H7 (cell line): ENCODE results near the gene NR3C2. TPM values are rescaled to one million over a fixed set of nuclear protein-coding genes. Genes with fewer than 3 reads are reported as not detected.

ENCODE experiments used
- DNase-seq: peaks from one replicate; pipeline ENCODE4 v3.0.0; 2012
- H3K27me3 ChIP-seq: 2 replicates; pipeline ENCODE4 v1.6.0; 2011; ENCODE audit warnings: mild to moderate bottlenecking, low read length; ENCODE audit not compliant: control insufficient read depth, insufficient read depth
- H3K36me3 ChIP-seq: replicated peaks from 2 replicates; pipeline ENCODE4 v1.5.1; 2011; ENCODE audit warnings: low read length; ENCODE audit not compliant: control insufficient read depth, insufficient read depth
- H3K4me3 ChIP-seq: 2 replicates; pipeline ENCODE4 v1.5.1; 2011; ENCODE audit warnings: low read depth, mild to moderate bottlenecking, control low read depth, low read length, moderate library complexity; ENCODE audit not compliant: insufficient read depth
- total RNA-seq: library from RNA; depleted of rRNA; stranded (reverse); fragments of >200 nt; shearing (Covaris generic); gene quantifications from 2 replicates; pipeline ENCODE4 v1.2.3, GENCODE V29; 2014

NR3C2 gene
- total RNA-seq, 1 experiment from 2014 or later, result 0.55 TPM

- Histone ChIP-seq H3K27me3 (peaks cover 61% of the 10 kb centered on the region), H3K36me3 (no peaks in the 10 kb centered on the region), H3K4me3 (peak overlapping the region; percentile 72)
- DNase-seq, result peak; percentile 43
These were observed 1.5 kb upstream of the NR3C2 start for GRCh38 chr4:148443512-148444295.

GRCh38 chr4:148442832-148443511 lies 758 bp upstream of the NR3C2 start:
- H3K27me3 ChIP-seq, result peaks cover 61% of the 10 kb centered on the region
- peak; percentile 4 for DNase-seq
- no peaks in the 10 kb centered on the region for H3K36me3 ChIP-seq
- peak overlapping the region; percentile 72 for H3K4me3 ChIP-seq

- peak; percentile 19 for DNase-seq
- no peaks in the 10 kb centered on the region for H3K36me3 ChIP-seq
- peak overlapping the region; percentile 68 for H3K4me3 ChIP-seq
- H3K27me3 ChIP-seq, result peaks cover 53% of the 10 kb centered on the region
These were observed 609 bp downstream of the NR3C2 start for GRCh38 chr4:148441624-148441985.

DNA sequence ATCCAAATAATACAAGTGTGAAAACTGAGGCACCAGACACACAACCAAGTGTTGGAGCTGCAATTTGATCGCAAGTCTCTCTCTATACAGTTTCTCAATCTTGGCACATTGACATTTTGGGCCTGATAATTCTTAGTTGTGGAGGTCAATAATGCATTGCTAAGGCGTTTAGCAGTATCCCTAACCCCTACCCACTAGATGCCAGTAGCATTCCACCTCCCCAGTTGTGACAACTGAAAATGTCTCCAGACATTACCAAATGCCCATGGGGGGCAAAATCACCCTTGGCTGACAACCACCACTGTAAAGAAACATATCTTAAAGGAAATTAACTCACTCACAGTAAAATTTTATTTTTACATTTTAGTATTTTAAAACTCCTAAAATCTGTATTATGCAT lies 4.2 kb downstream of the NR3C2 start:
- no peak for DNase-seq
- H3K36me3 ChIP-seq, result no peaks in the 10 kb centered on the region
- H3K27me3 ChIP-seq, result peaks cover 22% of the 10 kb centered on the region
- no peak overlapping the region for H3K4me3 ChIP-seq

GRCh38 chr4:148437439-148437838 lies 4.8 kb downstream of the NR3C2 start:
- peaks cover 18% of the 10 kb centered on the region for H3K27me3 ChIP-seq
- no peak for DNase-seq
- no peak overlapping the region for H3K4me3 ChIP-seq
- no peaks in the 10 kb centered on the region for H3K36me3 ChIP-seq

DNA sequence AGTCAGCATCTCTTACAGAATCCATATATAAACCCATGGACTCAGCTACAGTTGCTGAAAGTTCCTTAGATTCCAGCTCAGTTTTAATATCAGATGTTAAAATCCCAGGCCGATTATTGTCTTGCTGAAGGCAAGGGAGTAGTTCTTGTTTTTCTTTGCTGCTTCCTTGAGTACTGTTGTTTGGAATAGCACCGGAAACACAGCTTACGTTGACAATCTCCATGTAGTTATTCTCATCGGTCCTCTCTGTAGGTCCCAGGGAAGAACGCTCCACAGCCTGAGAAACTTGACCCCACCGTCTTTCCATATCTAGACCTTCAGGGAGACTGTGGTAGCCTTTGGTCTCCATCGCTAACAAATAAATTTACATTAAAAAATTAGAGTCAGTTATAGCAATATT lies 5.7 kb downstream of the NR3C2 start:
- Histone ChIP-seq H3K27me3 (peaks cover 14% of the 10 kb centered on the region), H3K4me3 (no peak overlapping the region), H3K36me3 (no peaks in the 10 kb centered on the region)
- no peak for DNase-seq

- Histone ChIP-seq H3K36me3 (no peaks in the 10 kb centered on the region), H3K4me3 (no peak overlapping the region), H3K27me3 (peaks cover 7% of the 10 kb centered on the region)
- no peak for DNase-seq
These were observed 6.4 kb downstream of the NR3C2 start for GRCh38 chr4:148435654-148436406.

- Histone ChIP-seq H3K36me3 (no peaks in the 10 kb centered on the region), H3K27me3 (no peaks in the 10 kb centered on the region), H3K4me3 (no peak overlapping the region)
- DNase-seq, result no peak
These were observed 8.0 kb downstream of the NR3C2 start for GRCh38 chr4:148434075-148434773.

GRCh38 chr4:148431401-148431800 lies 10.8 kb downstream of the NR3C2 start:
- no peaks in the 10 kb centered on the region for H3K27me3 ChIP-seq
- H3K36me3 ChIP-seq, result no peaks in the 10 kb centered on the region
- no peak overlapping the region for H3K4me3 ChIP-seq
- no peak for DNase-seq

DNA sequence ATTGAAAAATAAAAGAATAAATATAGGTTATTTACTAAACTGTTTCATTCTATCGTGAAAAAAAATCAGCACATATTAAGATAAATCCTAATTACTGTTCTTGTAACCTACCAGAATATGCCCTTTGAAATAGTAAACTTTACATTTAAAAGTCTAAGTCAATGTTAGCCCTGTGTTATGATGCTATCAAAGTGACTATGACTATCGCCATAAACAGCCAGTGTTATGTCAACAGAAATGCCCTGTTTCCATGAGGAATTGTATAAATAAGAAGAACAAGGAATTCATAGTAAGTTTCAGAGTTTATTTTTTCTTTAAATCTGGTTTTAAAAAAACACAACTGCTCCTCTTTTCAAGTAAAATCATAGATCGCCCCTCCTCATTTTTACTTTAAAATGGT lies 11.4 kb downstream of the NR3C2 start:
- no peak for DNase-seq
- no peaks in the 10 kb centered on the region for H3K36me3 ChIP-seq
- no peaks in the 10 kb centered on the region for H3K27me3 ChIP-seq
- no peak overlapping the region for H3K4me3 ChIP-seq

DNA sequence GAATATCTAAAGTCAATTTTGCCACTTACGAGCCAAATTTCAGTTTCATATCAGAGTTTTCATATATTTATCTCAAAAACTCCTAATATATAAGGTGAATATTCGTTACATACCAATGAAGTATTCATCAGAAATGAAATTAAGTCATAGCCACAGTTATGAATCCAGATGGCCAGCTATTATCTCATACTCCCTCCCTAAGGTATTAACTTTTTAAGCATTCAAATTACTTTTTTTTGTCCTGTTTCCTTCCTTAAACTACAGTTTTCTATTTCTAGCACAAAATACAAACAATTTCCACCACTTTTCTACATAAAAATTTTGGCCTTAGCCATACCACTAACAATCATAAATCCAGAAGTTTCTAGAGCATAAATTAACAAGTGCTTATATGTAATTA lies 13.0 kb downstream of the NR3C2 start:
- Histone ChIP-seq H3K36me3 (no peaks in the 10 kb centered on the region), H3K27me3 (no peaks in the 10 kb centered on the region), H3K4me3 (no peak overlapping the region)
- DNase-seq, result no peak

DNA sequence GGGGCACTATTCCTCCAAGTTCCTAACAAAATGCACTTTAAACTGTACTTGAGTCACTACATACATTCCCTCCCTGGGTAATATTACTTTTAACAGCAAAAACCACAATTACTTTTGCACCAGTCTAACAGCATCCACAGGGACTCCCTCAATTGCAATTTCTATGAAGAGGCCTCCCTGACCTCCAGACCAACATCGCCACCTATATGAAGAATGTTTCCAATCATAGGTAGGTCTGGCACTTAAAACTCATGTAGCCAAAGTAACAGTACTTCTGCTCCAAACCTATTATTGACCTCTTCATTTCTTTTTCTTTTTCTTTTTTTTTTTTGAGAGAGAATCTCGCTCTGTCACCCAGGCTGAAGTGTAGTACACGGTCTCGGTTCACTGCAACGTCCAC lies 15.6 kb downstream of the NR3C2 start:
- no peak for DNase-seq
- no peaks in the 10 kb centered on the region for H3K36me3 ChIP-seq
- no peaks in the 10 kb centered on the region for H3K27me3 ChIP-seq
- no peak overlapping the region for H3K4me3 ChIP-seq

DNA sequence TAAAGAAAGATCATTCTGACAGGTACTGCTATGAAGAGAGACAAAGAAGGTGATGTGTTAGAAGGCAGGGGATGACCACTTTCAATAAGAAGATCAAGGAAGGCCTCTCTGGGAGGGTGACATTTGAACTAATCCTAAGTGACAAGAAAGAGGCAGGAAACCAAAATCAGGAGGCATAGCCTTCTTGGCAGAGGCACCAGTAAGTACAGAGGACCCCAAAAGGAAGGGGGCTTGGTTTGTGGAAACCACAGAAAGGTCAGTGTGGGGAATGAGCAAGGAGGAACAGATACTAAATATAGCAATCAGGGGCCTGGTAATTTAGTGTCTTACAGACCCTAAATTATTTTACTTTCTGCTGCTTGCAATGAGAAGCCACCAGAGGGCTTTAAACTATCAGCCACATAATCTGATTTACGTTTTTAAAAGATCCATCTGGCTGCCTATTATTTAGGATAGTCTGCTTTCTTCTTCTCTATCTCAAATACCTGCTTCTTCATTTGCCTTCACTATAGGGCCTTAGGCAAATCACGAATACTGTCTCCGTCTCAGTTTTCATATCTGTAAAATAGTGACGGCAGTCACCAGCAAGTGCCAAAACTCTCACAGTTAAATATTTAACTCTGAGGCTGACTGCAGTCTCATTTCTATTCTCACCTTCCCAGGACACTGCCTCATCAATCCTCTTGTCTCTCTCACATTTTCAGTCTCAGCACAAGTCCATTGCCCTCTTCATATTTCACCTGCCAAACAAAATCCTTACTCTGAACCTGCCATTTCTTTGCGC lies 16.7 kb downstream of the NR3C2 start:
- H3K27me3 ChIP-seq, result no peaks in the 10 kb centered on the region
- H3K36me3 ChIP-seq, result no peaks in the 10 kb centered on the region
- no peak overlapping the region for H3K4me3 ChIP-seq
- no peak for DNase-seq

DNA sequence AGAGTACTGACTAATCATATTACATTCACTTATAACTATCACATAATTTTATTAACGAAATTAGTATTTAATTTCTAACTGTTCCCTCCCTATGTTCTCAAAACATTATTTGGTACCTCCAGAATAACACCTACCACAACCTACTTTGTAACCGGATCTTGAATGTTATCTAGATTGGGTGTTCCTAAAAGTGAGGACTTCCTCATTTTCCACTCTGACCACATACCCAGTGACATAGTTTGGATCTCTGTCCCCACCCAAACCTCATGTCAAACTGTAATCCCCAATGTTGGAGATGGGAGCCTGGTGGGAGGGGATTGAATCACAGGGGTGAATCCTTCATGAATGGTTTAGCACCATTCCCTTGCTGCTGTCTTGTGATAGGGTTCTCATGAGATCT lies 21.8 kb downstream of the NR3C2 start:
- no peak overlapping the region for H3K4me3 ChIP-seq
- H3K27me3 ChIP-seq, result no peaks in the 10 kb centered on the region
- DNase-seq, result no peak
- no peaks in the 10 kb centered on the region for H3K36me3 ChIP-seq
